GM12878 (cell line): Measurements from ENCODE around the gene TRDN.

Source experiments
- CBFB ChIP-seq: IDR thresholded peaks from 2 replicates; pipeline ENCODE4 v1.6.1; 2016; ENCODE audit warnings: antibody characterized with exemption, low read depth
- CTCF ChIP-seq, 3 experiments: IDR thresholded peaks in 2 of 3; conservative IDR thresholded peaks in 1 of 3; 2 replicates each; pipeline ENCODE4 v1.5.1; 2011; ENCODE audit warnings: low read depth in 3 of 3, low read length in 3 of 3, mild to moderate bottlenecking in 3 of 3, control low read depth in 2 of 3, moderate library complexity in 2 of 3, inconsistent platforms in 1 of 3, mixed read lengths in 1 of 3; ENCODE audit not compliant: control insufficient read depth in 2 of 3, insufficient read depth in 1 of 3; ENCODE audit errors: extremely low read depth in 1 of 3
- E2F8 ChIP-seq: fragments of 450-650 bp; IDR thresholded peaks from 2 replicates; pipeline ENCODE4 v1.6.1; 2018; ENCODE audit warnings: mild to moderate bottlenecking, low read depth, moderate library complexity; ENCODE audit not compliant: partially characterized antibody
- EP300 ChIP-seq, 2 experiments: fragments of 150-350 bp in 1 of 2; IDR thresholded peaks; 2 replicates each; pipeline ENCODE4 v1.6.1; 2011 to 2012; ENCODE audit warnings: low read depth in 2 of 2, low read length in 2 of 2, borderline replicate concordance in 1 of 2, improper control_type of control experiment in 1 of 2, inconsistent platforms in 1 of 2; ENCODE audit not compliant: control insufficient read depth in 1 of 2
- KDM1A ChIP-seq: fragments of 200-600 bp; sonication (generic); IDR thresholded peaks from 2 replicates; pipeline ENCODE4 v1.6.1; 2016; ENCODE audit warnings: borderline replicate concordance
- MAX ChIP-seq: IDR thresholded peaks from 2 replicates; pipeline ENCODE4 v1.6.1; 2012; ENCODE audit warnings: low read depth, low read length, improper control_type of control experiment
- MYB ChIP-seq: fragments of 150-350 bp; IDR thresholded peaks from 2 replicates; pipeline ENCODE4 v1.6.1; 2014; ENCODE audit warnings: mild to moderate bottlenecking, low read depth, low read length, borderline replicate concordance
- NFIC ChIP-seq: IDR thresholded peaks from 2 replicates; pipeline ENCODE4 v1.6.1; 2012; ENCODE audit warnings: low read depth, mild to moderate bottlenecking, inconsistent platforms, low read length, moderate library complexity
- POLR2A ChIP-seq: IDR thresholded peaks from 2 replicates; pipeline ENCODE4 v1.6.1; 2011; ENCODE audit warnings: low read depth, mild to moderate bottlenecking, low read length
- SIN3A ChIP-seq: IDR thresholded peaks from 2 replicates; pipeline ENCODE4 v1.6.1; 2012; ENCODE audit warnings: low read depth, low read length, improper control_type of control experiment
- STAT1 ChIP-seq: fragments of 450-650 bp; conservative IDR thresholded peaks from 2 replicates; pipeline ENCODE4 v1.6.1; 2014; ENCODE audit warnings: antibody characterized with exemption, mild to moderate bottlenecking
- TCF12 ChIP-seq: IDR thresholded peaks from 2 replicates; pipeline ENCODE4 v1.6.1; 2011; ENCODE audit warnings: low read depth, mild to moderate bottlenecking, low read length
- ZNF217 ChIP-seq: fragments of 450-650 bp; IDR thresholded peaks from 2 replicates; pipeline ENCODE4 v1.6.1; 2017; ENCODE audit warnings: antibody characterized with exemption, mild to moderate bottlenecking
- TF ChIP-seq, protein P1 (sequence below): IDR thresholded peaks from 2 replicates; pipeline ENCODE4 v1.6.1; 2012; ENCODE audit warnings: mild to moderate bottlenecking, low read depth, low read length

DNA sequence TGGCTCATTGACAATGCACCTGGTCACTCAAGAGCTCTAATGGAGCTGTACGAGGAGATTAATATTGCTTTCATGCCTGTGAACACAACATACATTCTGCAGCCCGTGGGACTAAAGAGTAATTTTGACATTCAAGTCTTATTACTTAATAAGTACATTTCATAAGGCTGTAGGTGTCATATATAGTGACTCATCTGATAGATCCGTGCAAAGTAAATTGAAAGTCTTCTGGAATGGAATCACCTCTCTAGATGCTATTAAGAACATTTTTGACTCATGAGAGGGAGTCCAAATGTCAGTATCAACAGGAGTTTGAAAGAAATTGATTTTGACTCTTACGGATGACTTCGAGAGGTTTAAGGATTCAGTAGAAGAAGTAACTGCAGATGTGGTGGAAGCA lies 372.8 kb downstream of the TRDN start:
- TF ChIP-seq, protein P1, sequence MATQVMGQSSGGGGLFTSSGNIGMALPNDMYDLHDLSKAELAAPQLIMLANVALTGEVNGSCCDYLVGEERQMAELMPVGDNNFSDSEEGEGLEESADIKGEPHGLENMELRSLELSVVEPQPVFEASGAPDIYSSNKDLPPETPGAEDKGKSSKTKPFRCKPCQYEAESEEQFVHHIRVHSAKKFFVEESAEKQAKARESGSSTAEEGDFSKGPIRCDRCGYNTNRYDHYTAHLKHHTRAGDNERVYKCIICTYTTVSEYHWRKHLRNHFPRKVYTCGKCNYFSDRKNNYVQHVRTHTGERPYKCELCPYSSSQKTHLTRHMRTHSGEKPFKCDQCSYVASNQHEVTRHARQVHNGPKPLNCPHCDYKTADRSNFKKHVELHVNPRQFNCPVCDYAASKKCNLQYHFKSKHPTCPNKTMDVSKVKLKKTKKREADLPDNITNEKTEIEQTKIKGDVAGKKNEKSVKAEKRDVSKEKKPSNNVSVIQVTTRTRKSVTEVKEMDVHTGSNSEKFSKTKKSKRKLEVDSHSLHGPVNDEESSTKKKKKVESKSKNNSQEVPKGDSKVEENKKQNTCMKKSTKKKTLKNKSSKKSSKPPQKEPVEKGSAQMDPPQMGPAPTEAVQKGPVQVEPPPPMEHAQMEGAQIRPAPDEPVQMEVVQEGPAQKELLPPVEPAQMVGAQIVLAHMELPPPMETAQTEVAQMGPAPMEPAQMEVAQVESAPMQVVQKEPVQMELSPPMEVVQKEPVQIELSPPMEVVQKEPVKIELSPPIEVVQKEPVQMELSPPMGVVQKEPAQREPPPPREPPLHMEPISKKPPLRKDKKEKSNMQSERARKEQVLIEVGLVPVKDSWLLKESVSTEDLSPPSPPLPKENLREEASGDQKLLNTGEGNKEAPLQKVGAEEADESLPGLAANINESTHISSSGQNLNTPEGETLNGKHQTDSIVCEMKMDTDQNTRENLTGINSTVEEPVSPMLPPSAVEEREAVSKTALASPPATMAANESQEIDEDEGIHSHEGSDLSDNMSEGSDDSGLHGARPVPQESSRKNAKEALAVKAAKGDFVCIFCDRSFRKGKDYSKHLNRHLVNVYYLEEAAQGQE, result no peak
- TF ChIP-seq CBFB (no peak), EP300 (IDR thresholded peaks at IDR 0.05; ENCODE audit: borderline replicate concordance in 1 of 2, control insufficient read depth in 1 of 2, low read depth in 2 of 2, low read length in 2 of 2) (no peak), STAT1 (no peak), CTCF (IDR thresholded peaks at IDR 0.05 in 2 of 3, conservative IDR thresholded peaks at IDR 0.05 in 1 of 3; ENCODE audit: control insufficient read depth in 2 of 3, extremely low read depth in 1 of 3, insufficient read depth in 1 of 3, low read depth in 3 of 3, low read length in 3 of 3) (no peak), MAX (no peak), SIN3A (no peak), KDM1A (no peak), MYB (no peak), ZNF217 (no peak), E2F8 (no peak), TCF12 (no peak), NFIC (no peak), POLR2A (no peak)
